ENCODE measurements around the gene TIMM29.

Gene TIMM29

DNA sequence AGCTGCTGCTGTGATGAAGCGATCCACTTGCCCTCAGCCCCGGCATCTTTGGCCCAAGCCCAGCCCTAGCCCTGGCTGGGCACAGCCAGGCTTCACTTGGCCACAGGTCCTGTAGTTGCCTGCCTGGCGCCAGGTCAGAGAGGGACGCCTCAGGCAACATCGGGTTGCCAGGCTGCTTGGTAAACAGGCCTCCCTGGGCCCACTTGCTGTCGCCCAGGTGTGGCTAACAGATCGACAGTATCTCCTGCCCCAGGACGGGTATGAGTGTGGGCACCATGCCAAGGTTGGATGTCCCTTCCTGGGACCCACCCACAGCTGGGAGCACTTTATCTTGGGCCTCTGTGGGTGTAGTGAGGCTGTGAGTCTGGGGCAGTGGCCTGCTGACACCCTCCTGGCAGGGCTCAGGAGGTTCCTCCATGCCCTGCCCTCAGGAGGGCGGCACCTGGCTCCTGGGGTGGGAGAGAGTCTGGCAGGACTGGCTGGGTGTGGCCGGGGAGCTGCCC, 29.4 kb upstream of the TIMM29 start:
- peak; percentile 51 for ATAC-seq
- TF ChIP-seq, protein P1, sequence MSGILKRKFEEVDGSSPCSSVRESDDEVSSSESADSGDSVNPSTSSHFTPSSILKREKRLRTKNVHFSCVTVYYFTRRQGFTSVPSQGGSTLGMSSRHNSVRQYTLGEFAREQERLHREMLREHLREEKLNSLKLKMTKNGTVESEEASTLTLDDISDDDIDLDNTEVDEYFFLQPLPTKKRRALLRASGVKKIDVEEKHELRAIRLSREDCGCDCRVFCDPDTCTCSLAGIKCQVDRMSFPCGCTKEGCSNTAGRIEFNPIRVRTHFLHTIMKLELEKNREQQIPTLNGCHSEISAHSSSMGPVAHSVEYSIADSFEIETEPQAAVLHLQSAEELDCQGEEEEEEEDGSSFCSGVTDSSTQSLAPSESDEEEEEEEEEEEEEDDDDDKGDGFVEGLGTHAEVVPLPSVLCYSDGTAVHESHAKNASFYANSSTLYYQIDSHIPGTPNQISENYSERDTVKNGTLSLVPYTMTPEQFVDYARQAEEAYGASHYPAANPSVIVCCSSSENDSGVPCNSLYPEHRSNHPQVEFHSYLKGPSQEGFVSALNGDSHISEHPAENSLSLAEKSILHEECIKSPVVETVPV (CRISPR knock-in tag; IDR thresholded peaks at IDR 0.05): no peak

DNA sequence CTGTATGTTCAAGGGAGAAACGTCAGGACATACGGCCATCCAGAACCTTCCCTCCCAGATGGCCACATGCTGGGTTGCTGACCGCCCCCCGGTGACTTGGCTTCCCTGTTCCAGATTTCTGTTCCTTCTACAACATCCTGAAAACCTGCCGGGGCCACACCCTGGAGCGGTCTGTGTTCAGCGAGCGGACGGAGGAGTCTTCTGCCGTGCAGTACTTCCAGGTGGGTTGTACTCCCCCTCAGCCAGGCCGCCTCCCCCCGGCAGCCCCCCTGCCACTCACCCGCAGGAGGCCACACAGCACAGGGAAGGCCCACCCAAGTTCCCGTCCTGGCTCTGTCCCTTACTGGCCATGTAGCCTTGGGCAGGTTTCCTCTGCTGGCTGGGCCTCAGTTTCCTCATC, 20.7 kb upstream of the TIMM29 start:
- ATAC-seq: no peak
- no peak for TF ChIP-seq ZFP30 (CRISPR knock-in tag; IDR thresholded peaks at IDR 0.05)
- TF ChIP-seq, protein P2, sequence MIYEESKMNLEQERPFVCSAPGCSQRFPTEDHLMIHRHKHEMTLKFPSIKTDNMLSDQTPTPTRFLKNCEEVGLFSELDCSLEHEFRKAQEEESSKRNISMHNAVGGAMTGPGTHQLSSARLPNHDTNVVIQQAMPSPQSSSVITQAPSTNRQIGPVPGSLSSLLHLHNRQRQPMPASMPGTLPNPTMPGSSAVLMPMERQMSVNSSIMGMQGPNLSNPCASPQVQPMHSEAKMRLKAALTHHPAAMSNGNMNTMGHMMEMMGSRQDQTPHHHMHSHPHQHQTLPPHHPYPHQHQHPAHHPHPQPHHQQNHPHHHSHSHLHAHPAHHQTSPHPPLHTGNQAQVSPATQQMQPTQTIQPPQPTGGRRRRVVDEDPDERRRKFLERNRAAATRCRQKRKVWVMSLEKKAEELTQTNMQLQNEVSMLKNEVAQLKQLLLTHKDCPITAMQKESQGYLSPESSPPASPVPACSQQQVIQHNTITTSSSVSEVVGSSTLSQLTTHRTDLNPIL (CRISPR knock-in tag; IDR thresholded peaks at IDR 0.05; ENCODE audit: low read depth): no peak
- no peak for TF ChIP-seq ZNF565 (CRISPR knock-in tag; conservative IDR thresholded peaks at IDR 0.05; ENCODE audit: low read depth)
- no peak for TF ChIP-seq TCF4 (CRISPR knock-in tag; IDR thresholded peaks at IDR 0.05; ENCODE audit: borderline replicate concordance)
- no peak for TF ChIP-seq PPARA (CRISPR knock-in tag; IDR thresholded peaks at IDR 0.05; ENCODE audit: borderline replicate concordance)
- TF ChIP-seq GLIS3 (CRISPR knock-in tag; IDR thresholded peaks at IDR 0.05): no peak
- no peak for TF ChIP-seq ISL1 (CRISPR knock-in tag; IDR thresholded peaks at IDR 0.05)
- no peak for TF ChIP-seq TOX (CRISPR knock-in tag; IDR thresholded peaks at IDR 0.05; ENCODE audit: borderline replicate concordance)

DNA sequence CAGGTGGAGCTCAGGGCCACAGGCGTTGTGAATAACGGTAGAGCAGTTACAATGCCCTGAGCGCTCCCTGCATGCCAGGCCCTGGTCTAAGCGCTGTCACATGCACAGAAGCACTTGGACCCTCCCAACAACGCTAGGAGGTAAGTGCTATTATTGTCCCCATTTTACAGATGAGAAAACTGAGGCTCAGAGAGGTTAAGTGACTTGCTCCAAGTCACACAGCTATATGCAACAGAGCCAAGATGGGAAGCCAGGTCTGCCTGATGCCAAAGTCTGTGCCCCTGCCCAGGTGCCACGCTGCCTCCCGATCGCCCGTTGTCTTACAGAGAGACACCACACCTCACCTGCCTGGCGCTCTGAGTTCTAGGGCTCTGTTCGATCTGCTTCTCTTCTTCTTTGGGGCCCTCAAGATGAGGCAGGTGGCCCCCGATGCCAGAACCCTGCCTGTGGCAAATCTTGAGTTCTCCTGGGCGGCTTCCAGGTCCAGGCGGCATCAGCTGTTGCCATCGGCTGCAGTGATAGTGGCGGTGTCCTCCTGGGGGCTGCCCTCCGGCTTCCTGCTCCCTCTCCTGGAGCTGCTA, 20.1 kb upstream of the TIMM29 start:
- TF ChIP-seq CSDC2 (CRISPR knock-in tag; IDR thresholded peaks at IDR 0.05) (no peak), OSR1 (CRISPR knock-in tag; IDR thresholded peaks at IDR 0.05) (no peak), RARB (CRISPR knock-in tag; IDR thresholded peaks at IDR 0.05) (no peak), ZFP3 (CRISPR knock-in tag; IDR thresholded peaks at IDR 0.05) (no peak), SNAI2 (CRISPR knock-in tag; IDR thresholded peaks at IDR 0.05) (no peak), ZNF70 (CRISPR knock-in tag; IDR thresholded peaks at IDR 0.05) (no peak), ZFP30 (CRISPR knock-in tag; IDR thresholded peaks at IDR 0.05) (no peak)
- TF ChIP-seq, protein P3, sequence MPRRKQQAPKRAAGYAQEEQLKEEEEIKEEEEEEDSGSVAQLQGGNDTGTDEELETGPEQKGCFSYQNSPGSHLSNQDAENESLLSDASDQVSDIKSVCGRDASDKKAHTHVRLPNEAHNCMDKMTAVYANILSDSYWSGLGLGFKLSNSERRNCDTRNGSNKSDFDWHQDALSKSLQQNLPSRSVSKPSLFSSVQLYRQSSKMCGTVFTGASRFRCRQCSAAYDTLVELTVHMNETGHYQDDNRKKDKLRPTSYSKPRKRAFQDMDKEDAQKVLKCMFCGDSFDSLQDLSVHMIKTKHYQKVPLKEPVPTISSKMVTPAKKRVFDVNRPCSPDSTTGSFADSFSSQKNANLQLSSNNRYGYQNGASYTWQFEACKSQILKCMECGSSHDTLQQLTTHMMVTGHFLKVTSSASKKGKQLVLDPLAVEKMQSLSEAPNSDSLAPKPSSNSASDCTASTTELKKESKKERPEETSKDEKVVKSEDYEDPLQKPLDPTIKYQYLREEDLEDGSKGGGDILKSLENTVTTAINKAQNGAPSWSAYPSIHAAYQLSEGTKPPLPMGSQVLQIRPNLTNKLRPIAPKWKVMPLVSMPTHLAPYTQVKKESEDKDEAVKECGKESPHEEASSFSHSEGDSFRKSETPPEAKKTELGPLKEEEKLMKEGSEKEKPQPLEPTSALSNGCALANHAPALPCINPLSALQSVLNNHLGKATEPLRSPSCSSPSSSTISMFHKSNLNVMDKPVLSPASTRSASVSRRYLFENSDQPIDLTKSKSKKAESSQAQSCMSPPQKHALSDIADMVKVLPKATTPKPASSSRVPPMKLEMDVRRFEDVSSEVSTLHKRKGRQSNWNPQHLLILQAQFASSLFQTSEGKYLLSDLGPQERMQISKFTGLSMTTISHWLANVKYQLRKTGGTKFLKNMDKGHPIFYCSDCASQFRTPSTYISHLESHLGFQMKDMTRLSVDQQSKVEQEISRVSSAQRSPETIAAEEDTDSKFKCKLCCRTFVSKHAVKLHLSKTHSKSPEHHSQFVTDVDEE (CRISPR knock-in tag; IDR thresholded peaks at IDR 0.05): no peak
- no peak for ATAC-seq

DNA sequence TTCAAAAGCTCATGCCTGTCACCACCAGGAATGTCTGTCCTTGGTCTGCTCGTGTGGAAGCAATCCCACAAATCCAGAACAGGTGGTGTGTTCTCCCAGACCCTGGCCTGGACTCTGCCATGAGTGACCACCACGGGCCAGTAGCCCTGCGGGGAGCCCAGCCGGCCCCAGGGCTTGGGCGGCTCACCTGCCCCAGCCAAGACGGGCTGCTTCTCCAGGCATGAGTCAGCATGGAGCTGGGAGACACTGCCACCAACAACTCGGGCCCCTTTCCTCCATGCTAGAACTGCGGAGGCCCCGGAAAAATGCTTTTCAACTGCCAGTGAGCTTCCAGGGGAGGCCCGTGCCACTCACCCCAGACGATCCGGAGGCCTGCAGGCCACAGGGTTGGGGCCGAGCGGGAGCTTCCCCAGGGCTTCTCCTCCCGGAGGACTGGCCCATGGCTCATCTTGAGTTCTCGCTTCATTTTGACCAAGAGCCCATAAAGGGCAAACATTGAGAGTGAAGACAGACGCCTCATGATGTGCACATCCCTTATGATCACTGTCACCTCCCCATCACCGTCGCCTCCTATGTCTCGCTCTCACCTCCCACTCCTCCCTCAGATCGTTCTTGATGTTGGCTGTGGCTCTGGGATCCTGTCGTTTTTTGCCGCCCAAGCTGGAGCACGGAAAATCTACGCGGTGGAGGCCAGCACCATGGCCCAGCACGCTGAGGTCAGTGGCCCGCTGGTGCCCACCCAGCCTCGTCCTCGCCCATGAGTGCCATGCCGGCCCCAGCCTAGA, 16.8 kb upstream of the TIMM29 start:
- TF ChIP-seq CSDC2 (CRISPR knock-in tag; IDR thresholded peaks at IDR 0.05): no peak
- TF ChIP-seq, protein P3 (CRISPR knock-in tag; IDR thresholded peaks at IDR 0.05): no peak
- no peak for TF ChIP-seq GLIS3 (CRISPR knock-in tag; IDR thresholded peaks at IDR 0.05)
- TF ChIP-seq ZC3H10 (CRISPR knock-in tag; IDR thresholded peaks at IDR 0.05): no peak
- no peak for TF ChIP-seq RARB (CRISPR knock-in tag; IDR thresholded peaks at IDR 0.05)
- no peak for TF ChIP-seq ZNF70 (CRISPR knock-in tag; IDR thresholded peaks at IDR 0.05)
- TF ChIP-seq, protein P4, sequence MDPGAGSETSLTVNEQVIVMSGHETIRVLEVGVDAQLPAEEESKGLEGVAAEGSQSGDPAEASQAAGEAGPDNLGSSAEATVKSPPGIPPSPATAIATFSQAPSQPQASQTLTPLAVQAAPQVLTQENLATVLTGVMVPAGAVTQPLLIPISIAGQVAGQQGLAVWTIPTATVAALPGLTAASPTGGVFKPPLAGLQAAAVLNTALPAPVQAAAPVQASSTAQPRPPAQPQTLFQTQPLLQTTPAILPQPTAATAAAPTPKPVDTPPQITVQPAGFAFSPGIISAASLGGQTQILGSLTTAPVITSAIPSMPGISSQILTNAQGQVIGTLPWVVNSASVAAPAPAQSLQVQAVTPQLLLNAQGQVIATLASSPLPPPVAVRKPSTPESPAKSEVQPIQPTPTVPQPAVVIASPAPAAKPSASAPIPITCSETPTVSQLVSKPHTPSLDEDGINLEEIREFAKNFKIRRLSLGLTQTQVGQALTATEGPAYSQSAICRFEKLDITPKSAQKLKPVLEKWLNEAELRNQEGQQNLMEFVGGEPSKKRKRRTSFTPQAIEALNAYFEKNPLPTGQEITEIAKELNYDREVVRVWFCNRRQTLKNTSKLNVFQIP (CRISPR knock-in tag; IDR thresholded peaks at IDR 0.05; ENCODE audit: borderline replicate concordance, low read depth): no peak
- TF ChIP-seq ARNTL (CRISPR knock-in tag; IDR thresholded peaks at IDR 0.05; ENCODE audit: borderline replicate concordance, low read depth): no peak
- TF ChIP-seq ZNF8 (CRISPR knock-in tag; IDR thresholded peaks at IDR 0.05): no peak
- TF ChIP-seq, protein P2 (CRISPR knock-in tag; IDR thresholded peaks at IDR 0.05; ENCODE audit: low read depth): no peak
- TF ChIP-seq ZNF565 (CRISPR knock-in tag; conservative IDR thresholded peaks at IDR 0.05; ENCODE audit: low read depth): no peak
- TF ChIP-seq OSR1 (CRISPR knock-in tag; IDR thresholded peaks at IDR 0.05): no peak
- no peak for ATAC-seq
